Fibroblast of pulmonary artery (primary cell): Measurements from ENCODE around the gene SLC10A7.

Experiments
- DNase-seq: peaks from one replicate; pipeline ENCODE4 v3.0.0-alpha.2; 2010; ENCODE audit warnings: low read depth
- H3K4me3 ChIP-seq: replicated peaks from 2 replicates; pipeline ENCODE4 v1.5.1; 2011; ENCODE audit warnings: low read depth, mild to moderate bottlenecking, control low read depth, low read length, moderate library complexity
- TF ChIP-seq, protein P1 (sequence below): IDR thresholded peaks from 2 replicates; pipeline ENCODE4 v1.5.1; 2011; ENCODE audit warnings: mild to moderate bottlenecking, control low read depth, low read length, inconsistent platforms; ENCODE audit errors: missing control alignments

The SLC10A7 gene

DNA sequence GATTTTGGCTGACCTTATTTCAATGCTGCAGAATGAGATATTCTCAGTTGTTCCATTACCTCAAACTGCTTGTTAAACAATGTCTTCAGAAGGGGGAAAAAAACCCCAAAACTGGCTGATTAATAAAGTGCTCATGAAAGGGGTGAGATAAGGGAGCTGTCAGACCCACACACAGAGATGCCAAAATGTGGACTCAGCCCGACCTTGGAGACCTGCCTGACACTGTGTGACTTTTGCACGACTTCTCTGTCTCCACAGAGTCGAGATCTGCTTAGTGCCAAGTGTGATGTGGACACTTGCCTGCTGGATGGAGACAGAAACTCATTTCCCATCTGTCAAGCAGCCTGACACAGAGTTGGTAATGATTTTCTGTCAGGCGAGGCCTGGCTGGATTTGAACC lies 275.9 kb downstream of the SLC10A7 start:
- no peak for DNase-seq
- H3K4me3 ChIP-seq = no peak overlapping the region
- TF ChIP-seq, protein P1, sequence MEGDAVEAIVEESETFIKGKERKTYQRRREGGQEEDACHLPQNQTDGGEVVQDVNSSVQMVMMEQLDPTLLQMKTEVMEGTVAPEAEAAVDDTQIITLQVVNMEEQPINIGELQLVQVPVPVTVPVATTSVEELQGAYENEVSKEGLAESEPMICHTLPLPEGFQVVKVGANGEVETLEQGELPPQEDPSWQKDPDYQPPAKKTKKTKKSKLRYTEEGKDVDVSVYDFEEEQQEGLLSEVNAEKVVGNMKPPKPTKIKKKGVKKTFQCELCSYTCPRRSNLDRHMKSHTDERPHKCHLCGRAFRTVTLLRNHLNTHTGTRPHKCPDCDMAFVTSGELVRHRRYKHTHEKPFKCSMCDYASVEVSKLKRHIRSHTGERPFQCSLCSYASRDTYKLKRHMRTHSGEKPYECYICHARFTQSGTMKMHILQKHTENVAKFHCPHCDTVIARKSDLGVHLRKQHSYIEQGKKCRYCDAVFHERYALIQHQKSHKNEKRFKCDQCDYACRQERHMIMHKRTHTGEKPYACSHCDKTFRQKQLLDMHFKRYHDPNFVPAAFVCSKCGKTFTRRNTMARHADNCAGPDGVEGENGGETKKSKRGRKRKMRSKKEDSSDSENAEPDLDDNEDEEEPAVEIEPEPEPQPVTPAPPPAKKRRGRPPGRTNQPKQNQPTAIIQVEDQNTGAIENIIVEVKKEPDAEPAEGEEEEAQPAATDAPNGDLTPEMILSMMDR = no peak

DNA sequence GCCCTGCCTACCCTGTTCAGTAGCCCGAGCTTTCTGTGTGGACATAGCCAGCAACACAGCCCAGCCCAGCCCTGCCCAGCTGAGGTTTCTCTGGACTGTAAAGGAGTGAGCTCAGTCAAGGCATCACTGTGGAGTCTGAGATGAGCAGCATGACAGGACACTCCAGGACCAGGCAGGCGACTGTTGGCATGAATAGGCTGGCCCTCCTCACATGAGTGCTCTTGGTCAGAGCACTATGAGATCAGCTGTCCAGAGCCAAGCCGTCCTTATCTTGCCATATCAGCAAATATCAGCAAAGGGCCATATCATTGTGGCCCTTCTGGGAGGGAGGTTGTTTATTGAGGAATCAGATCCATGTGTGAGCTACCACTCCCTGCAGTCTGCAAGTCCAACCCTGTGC lies 276.5 kb downstream of the SLC10A7 start:
- H3K4me3 ChIP-seq = no peak overlapping the region
- DNase-seq = no peak
- TF ChIP-seq, protein P1 = no peak

DNA sequence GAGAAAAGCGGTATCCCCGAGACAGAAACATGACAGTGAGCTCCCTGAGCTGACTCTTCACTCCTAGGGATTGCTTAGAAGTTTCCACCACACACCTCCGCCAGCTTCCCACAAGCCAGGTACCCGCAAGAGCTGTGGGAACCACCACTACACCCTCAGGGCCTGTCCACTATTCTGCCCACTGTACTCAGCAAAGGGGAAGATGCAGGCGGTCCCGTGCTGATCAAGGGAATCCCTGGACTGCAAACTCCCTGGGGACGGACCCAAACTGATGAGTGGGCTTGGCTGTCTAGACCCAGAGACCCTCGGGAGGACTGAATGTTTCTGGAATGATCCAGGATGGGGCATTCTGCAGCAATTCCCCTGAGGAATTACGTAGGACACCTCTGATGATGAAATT lies 277.2 kb downstream of the SLC10A7 start:
- TF ChIP-seq, protein P1 = no peak
- H3K4me3 ChIP-seq = no peak overlapping the region
- no peak for DNase-seq

DNA sequence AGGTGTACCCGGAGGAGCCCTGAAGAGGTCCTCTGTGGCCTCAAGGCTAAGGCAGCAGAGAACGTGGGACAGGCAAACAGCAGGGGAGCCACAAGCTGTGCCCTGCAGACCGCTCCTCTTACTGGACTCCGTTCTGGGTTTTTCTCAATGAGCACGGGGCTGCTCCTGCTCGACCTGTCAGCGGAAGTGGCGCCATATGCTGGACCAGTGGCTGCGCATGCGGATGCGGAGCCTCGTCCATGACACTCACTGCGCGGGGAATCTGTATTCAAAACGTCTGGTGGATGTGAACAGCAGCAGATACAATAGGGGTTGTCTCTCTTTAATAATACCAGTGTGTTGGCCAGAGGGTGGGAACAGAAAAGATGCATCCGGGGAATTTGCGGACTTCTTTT lies 277.9 kb downstream of the SLC10A7 start:
- DNase-seq = no peak
- H3K4me3 ChIP-seq = no peak overlapping the region
- TF ChIP-seq, protein P1 = no peak

DNA sequence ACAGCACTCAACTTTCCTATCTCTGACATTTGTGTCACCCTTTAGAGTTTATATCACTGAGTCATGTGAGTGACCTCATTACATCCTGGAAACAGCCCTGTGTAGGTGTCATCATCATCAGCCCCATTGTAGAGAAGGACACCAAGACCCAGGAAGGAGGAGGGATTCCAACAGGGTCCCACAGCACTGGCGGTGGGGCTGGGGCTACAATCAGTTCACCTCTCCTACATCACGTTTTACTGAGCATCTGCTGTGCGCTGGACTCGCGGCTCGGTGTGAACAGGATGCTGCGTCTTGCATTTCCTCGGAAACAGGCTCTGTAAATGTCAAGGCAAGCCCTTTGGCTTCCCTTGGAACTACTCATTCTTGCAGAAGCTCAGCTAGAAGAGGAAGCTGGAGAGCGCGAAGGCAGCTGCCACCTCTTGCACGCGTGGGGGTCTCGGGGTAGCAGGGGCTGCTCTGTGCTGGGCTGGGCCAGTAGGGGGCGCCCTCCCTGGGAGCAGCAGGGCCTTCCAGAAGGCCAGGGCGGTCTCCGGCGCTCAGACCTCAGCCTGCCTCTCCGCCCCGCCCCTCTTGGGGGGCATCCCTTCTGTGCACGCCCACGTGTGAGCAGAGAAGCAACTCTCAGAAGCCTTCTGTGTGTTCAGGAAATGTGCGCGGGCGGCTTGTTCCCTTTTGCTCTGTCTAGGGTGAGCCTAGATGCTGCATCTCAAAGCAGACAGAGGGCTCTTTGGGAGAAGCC lies 278.4 kb downstream of the SLC10A7 start:
- TF ChIP-seq, protein P1 = no peak
- DNase-seq = peak; percentile 28
- no peak overlapping the region for H3K4me3 ChIP-seq

DNA sequence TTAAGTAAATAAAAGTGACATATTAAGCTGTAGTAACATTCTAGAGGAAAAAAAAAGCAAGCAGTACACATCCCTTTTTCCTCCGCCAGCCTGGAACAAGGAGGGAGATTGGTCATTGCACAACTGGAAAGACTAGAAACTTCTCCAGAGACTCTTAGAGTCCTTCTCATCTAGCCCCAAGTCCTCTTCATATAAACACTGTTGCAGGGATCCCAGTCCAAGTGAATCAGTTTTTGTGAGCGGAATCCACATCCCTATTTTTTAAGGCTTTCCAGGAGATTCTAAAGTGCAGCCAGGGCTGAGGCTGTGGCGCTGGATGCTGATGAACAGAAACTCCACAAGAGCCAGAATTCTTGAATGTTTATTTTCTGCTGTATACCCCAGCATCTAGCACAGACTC lies 283.6 kb downstream of the SLC10A7 start:
- no peak overlapping the region for H3K4me3 ChIP-seq
- no peak for DNase-seq
- TF ChIP-seq, protein P1 = no peak

DNA sequence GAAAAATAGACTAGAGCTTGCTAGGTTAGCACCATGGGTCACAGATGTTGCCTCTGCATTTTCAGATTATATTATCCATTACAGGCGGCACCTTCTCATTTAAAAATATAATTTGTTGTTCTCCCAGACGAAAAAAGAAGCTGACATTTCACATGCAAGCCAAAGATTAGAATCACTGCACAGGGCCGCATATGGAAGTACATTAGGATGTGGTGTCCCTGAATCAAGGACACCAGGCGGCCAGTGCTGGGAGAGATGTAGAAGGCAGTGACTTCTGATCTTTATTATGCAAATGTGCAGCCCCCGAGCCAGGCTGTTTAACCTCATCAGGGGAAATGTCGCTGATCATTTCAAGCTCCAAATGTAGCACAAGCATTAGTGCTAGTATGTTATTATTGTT lies 284.6 kb downstream of the SLC10A7 start:
- DNase-seq = no peak
- TF ChIP-seq, protein P1 = no peak

More for the DNA sequence above, 284.6 kb downstream of the SLC10A7 start:
- H3K4me3 ChIP-seq = no peak overlapping the region
